ENCODE data around the gene PHF12.
"Not testable (repeated sequence)": the region's sequence is repeated elsewhere in the genome, so short reads cannot be mapped to it uniquely, and the experiment has no call there.

Gene PHF12

DNA sequence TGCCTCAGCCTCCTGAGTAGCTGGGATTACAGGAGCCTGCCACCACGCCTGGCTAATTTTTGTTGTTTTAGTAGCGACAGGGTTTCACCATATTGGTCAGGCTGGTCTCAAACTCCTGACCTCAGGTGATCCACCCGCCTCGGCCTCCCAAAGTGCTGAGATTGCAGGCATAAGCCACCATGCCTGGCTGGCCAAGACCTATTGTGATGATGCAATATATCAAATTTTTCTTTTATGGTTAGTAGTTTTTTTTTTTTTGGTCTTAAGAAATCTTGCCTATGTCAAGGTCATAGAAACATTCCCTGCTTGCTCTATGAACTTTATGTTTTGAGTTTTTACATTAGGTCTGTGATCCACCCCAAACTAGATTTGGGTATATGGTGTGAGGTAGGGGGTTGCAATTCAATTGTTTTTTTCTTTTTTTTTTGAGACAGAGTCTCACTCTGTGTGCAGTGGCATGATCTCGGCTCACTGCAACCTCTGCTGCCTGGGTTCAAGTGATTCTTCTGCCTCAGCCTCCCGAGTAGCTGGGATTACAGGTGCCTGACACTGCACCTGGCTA is 74.1 kb downstream of the PHF12 start:
- H3K27ac ChIP-seq (ENCODE audit: low read depth, low read length); H3K27me3 ChIP-seq (ENCODE audit: control insufficient read depth, insufficient read depth, low read length); H3K4me3 ChIP-seq (ENCODE audit: low read length); H3K4me1 ChIP-seq (ENCODE audit: control insufficient read depth, insufficient read depth, low read length); H3K9ac ChIP-seq (ENCODE audit: low read length): not testable (repeated sequence)
- peaks cover 32% of the 10 kb centered on the region for H3K36me3 ChIP-seq (ENCODE audit: control insufficient read depth, insufficient read depth, low read length)

DNA sequence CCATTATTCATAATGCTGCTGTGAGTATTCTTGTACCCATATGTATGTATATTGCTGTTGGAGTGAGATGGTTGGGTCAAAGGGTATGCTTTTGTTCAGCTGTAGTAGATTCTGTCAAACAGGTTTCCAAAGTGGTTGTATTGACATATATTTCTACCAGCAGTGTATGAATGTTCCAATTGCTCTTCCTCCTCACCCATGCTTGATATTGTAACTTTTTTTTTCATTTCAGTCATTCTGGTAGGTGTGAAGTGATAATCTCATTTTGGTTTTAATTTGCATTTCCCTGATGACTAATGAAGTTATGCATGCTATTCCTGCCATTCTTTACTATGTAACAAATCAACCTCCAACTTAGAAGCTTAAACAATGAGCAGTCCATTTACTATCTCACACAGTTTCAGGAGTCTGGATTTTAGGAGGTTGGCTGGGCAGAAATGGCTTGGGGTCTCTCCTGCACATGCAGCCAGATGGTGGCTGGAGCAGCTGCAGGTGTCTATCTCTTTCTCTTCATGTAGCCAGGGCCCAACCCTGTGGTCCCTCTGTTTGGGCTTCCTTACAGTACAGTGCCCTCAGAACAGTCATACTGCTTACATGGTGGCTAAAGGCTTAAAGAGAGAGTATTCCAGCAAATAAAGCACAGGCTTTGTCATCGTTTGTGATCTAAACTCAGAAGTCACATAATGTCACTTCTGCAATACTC is 75.3 kb downstream of the PHF12 start:
- H3K4me3 ChIP-seq (ENCODE audit: low read length) = no peak overlapping the region

DNA sequence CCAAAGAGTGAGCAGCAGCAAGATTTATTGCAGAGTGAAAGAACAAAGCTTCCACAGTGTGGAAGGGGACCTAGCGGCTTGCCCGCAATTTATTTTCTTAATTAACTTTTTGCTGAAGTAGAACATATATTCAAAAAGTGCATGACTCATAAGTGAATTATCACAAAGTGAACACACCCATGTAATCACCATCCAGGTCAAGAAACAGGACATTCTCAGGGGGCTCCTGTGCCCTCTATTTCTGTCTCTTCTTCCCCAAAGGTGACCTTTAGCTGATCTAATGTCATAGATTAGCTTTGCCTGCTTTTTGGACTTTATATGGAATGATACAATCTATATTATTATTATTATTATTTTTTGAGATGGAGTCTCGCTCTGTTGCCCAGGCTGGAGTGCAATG is 76.6 kb downstream of the PHF12 start:
- Histone ChIP-seq H3K27ac (ENCODE audit: low read depth, low read length) (no peak overlapping the region), H3K9ac (ENCODE audit: low read length) (no peak overlapping the region), H3K4me3 (ENCODE audit: low read length) (no peak overlapping the region), H3K4me1 (ENCODE audit: control insufficient read depth, insufficient read depth, low read length) (no peaks in the 10 kb centered on the region), H3K36me3 (ENCODE audit: control insufficient read depth, insufficient read depth, low read length) (peaks cover 8% of the 10 kb centered on the region), H3K27me3 (ENCODE audit: control insufficient read depth, insufficient read depth, low read length) (no peaks in the 10 kb centered on the region)

More for the DNA sequence above, 75.3 kb downstream of the PHF12 start:
- Histone ChIP-seq H3K27me3 (ENCODE audit: control insufficient read depth, insufficient read depth, low read length) (no peaks in the 10 kb centered on the region), H3K36me3 (ENCODE audit: control insufficient read depth, insufficient read depth, low read length) (peaks cover 21% of the 10 kb centered on the region), H3K4me1 (ENCODE audit: control insufficient read depth, insufficient read depth, low read length) (no peaks in the 10 kb centered on the region), H3K9ac (ENCODE audit: low read length) (no peak overlapping the region), H3K27ac (ENCODE audit: low read depth, low read length) (no peak overlapping the region)

DNA sequence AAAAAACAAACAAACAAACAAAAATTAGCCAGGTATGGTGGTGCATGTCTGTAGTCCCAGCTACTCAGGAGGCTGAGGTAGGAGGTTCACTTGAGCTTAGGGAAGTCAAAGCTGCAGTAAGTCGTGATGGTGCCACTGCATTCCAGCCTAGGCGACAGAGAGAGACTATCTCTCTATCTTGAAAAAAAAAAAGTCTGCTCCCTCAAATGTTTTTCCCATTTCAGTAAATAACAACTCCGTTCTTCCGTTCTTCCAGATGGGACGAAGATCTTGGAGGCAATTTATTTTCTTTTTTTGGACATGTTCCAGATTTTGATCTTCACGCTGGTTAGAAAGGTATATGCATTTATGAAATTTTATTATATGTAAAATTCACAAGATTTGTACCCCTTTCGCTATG is 77.5 kb downstream of the PHF12 start:
- H3K27me3 ChIP-seq (ENCODE audit: control insufficient read depth, insufficient read depth, low read length) = no peaks in the 10 kb centered on the region
- H3K27ac ChIP-seq (ENCODE audit: low read depth, low read length) = no peak overlapping the region
- H3K9ac ChIP-seq (ENCODE audit: low read length) = no peak overlapping the region
- H3K4me1 ChIP-seq (ENCODE audit: control insufficient read depth, insufficient read depth, low read length) = no peaks in the 10 kb centered on the region
- no peaks in the 10 kb centered on the region for H3K36me3 ChIP-seq (ENCODE audit: control insufficient read depth, insufficient read depth, low read length)
- H3K4me3 ChIP-seq (ENCODE audit: low read length) = no peak overlapping the region

DNA sequence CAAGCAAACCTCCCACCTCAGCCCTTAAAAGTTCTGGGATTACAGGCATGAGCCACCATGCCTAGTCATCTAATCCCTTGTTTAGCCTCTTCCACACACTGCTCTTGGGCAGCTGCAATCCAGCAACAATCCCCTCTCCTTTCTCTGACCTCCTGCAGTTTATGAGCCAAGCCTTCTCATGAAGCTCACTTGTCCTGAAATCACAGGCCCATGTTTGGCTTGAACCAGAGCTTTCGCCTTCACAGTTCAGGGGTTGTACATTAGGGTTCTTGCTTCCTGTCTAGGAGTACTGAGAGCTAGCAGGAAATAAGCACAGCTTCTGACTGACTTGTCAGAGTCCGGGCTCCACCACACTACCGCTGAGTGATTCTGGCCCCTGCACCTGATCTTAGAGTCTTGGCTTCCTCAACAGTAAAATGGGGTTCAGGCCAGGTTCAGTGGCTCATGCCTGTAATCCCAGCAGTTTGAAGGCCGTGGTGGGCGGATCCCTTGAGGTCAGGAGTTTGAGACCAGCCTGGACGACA is 80.2 kb downstream of the PHF12 start:
- H3K27ac ChIP-seq (ENCODE audit: low read depth, low read length) = no peak overlapping the region

DNA sequence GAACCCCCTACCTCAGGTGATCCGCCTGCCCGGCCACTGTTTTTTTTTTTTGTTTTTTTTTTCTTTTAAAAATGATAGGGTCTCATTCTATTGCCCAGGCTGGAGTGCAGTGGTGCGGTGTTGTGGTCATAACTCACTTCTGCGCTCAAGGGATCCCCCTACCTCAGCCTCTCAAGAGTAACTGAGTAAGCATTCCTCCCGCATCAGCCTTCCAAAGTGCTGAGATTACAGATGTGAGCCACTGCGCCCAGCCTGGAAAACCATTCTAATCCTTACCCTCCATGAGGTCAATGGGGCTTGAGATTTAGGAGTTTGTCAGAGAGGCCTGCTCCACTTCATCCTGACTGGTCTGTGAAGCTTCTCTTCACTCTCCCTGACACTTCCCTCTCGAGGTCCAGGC is 84.0 kb downstream of the PHF12 start:
- Histone ChIP-seq H3K9ac (ENCODE audit: low read length) (no peak overlapping the region), H3K27ac (ENCODE audit: low read depth, low read length) (no peak overlapping the region), H3K4me1 (ENCODE audit: control insufficient read depth, insufficient read depth, low read length) (no peaks in the 10 kb centered on the region), H3K27me3 (ENCODE audit: control insufficient read depth, insufficient read depth, low read length) (no peaks in the 10 kb centered on the region), H3K36me3 (ENCODE audit: control insufficient read depth, insufficient read depth, low read length) (no peaks in the 10 kb centered on the region), H3K4me3 (ENCODE audit: low read length) (no peak overlapping the region)

More for the DNA sequence above, 80.2 kb downstream of the PHF12 start:
- Histone ChIP-seq H3K4me1 (ENCODE audit: control insufficient read depth, insufficient read depth, low read length) (no peaks in the 10 kb centered on the region), H3K9ac (ENCODE audit: low read length) (no peak overlapping the region), H3K36me3 (ENCODE audit: control insufficient read depth, insufficient read depth, low read length) (no peaks in the 10 kb centered on the region), H3K27me3 (ENCODE audit: control insufficient read depth, insufficient read depth, low read length) (no peaks in the 10 kb centered on the region), H3K4me3 (ENCODE audit: low read length) (no peak overlapping the region)

DNA sequence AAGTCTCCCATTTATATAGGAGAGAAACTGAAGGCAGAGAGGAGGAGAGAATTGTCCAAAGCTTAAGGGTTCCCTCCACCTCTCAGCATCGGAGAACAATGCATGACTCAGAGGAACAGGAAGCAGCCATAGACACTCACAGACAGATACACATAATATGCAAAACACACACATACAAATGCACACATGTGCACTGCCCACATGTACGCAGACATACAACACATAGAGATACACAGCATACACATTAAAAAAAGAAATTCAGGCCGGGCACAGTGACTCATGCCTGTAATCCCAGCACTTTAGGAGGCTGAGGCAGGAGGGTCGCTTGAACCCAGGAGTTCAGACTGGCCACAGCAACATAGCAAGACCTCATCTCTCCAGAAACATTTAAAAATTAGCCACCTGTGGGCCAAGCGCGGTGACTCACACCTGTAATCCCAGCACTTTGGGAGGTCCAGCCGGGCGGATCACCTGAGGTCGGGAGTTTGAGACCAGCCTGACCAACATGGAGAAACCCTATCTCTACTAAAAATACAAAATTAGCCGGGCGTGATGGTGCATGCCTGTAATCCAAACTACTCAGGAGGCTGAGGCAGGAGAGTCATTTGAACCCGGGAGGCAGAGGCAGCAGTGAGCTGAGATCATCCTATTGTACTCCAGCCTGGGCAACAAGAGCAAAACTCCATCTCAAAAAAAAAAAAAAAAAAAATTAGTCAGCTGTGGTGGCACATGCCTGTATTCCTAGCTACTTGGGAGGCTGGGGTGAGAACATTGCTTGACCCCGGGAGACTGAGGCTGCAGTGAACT is 85.2 kb downstream of the PHF12 start:
- Histone ChIP-seq H3K4me3 (ENCODE audit: low read length) (no peak overlapping the region), H3K27me3 (ENCODE audit: control insufficient read depth, insufficient read depth, low read length) (no peaks in the 10 kb centered on the region), H3K27ac (ENCODE audit: low read depth, low read length) (no peak overlapping the region), H3K4me1 (ENCODE audit: control insufficient read depth, insufficient read depth, low read length) (no peaks in the 10 kb centered on the region), H3K9ac (ENCODE audit: low read length) (no peak overlapping the region), H3K36me3 (ENCODE audit: control insufficient read depth, insufficient read depth, low read length) (peaks cover 4% of the 10 kb centered on the region)

DNA sequence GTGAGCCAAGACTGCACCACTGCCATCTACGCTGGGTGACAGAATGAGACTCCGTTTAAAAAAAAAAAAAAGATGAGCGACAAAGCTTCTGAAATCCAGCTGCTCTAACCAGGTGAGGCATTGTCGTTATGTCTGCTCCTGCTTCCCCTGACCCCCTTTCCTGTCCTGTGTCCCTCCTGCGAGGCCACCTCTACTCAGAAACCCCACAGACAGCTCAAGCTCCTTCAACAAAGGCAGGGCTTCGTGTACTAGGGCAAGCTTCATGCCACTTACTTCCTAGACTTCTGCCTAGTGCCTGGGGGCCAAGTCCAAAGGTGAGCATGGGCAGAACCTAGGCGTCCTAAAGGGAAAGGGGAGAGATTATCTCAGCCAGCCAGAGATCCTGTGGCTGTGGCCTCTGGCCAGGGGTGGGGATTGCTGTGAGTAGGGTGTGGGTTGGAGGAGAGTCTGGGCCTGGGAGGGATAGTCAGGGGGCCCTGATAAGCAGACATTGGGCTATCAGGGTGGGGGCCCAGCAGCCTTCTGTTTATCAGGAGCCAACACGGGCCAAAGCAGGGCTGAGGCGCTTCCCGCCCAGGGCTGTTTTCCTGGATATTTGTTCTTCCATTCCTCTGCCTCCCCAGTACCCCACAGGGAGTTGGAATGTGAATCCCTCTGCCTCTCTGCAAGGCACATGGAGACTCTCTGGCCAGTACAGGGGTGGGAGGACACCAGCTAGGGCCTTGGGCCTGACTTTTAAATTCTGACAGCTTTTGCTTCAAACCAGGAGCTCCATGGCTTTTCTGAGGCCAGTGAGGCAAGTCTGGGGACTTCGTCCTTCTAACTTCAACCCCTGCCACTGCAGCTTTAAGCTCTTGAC is 86.1 kb downstream of the PHF12 start:
- Histone ChIP-seq H3K27ac (ENCODE audit: low read depth, low read length) (no peak overlapping the region), H3K4me1 (ENCODE audit: control insufficient read depth, insufficient read depth, low read length) (no peaks in the 10 kb centered on the region), H3K4me3 (ENCODE audit: low read length) (no peak overlapping the region), H3K36me3 (ENCODE audit: control insufficient read depth, insufficient read depth, low read length) (peaks cover 9% of the 10 kb centered on the region), H3K9ac (ENCODE audit: low read length) (no peak overlapping the region), H3K27me3 (ENCODE audit: control insufficient read depth, insufficient read depth, low read length) (no peaks in the 10 kb centered on the region)

DNA sequence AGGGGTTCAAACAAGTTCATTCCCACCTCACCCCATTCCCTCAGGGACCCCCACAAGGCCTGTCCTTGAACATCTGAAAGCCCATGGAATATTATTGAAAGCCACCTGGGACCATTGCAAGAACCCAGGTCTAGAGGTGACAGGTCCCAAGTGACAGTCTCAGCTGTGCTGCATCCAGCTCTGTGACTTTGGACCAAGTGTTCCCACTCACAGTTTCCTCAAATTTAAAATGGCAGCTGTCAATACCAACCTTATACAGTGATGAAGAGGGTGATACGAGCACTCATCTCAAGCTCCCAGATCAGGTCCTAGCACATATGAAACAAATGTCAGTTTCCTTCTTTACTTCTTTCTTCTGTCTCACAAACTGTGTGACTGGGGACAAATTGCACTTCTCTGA is 87.4 kb downstream of the PHF12 start:
- peaks cover 9% of the 10 kb centered on the region for H3K36me3 ChIP-seq (ENCODE audit: control insufficient read depth, insufficient read depth, low read length)
- H3K4me1 ChIP-seq (ENCODE audit: control insufficient read depth, insufficient read depth, low read length) = no peaks in the 10 kb centered on the region
- H3K9ac ChIP-seq (ENCODE audit: low read length) = no peak overlapping the region
- H3K27ac ChIP-seq (ENCODE audit: low read depth, low read length) = no peak overlapping the region
- no peaks in the 10 kb centered on the region for H3K27me3 ChIP-seq (ENCODE audit: control insufficient read depth, insufficient read depth, low read length)
- H3K4me3 ChIP-seq (ENCODE audit: low read length) = no peak overlapping the region

DNA sequence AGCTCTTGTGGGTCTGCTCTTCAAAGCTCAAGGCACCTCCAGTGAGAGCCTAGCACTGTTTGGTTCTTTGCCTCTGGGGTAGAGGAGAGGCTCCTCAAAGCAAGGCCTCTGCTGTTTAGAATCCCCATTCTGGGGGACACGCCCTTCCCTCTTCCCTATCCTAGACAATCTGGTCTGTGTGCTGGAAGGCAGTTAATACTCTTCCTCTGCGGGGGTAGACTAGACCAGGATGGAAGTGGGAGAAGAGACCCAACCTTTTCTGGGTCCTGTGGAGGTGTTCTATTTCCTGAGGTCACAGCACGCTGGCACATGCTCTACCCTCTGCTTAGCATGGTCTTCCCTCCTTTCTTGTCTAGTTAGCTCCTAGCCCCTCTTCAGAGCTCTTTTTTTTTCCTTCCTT is 88.8 kb downstream of the PHF12 start:
- Histone ChIP-seq H3K36me3 (ENCODE audit: control insufficient read depth, insufficient read depth, low read length) (peaks cover 19% of the 10 kb centered on the region), H3K27ac (ENCODE audit: low read depth, low read length) (no peak overlapping the region), H3K9ac (ENCODE audit: low read length) (no peak overlapping the region), H3K4me3 (ENCODE audit: low read length) (no peak overlapping the region), H3K4me1 (ENCODE audit: control insufficient read depth, insufficient read depth, low read length) (no peaks in the 10 kb centered on the region), H3K27me3 (ENCODE audit: control insufficient read depth, insufficient read depth, low read length) (no peaks in the 10 kb centered on the region)

DNA sequence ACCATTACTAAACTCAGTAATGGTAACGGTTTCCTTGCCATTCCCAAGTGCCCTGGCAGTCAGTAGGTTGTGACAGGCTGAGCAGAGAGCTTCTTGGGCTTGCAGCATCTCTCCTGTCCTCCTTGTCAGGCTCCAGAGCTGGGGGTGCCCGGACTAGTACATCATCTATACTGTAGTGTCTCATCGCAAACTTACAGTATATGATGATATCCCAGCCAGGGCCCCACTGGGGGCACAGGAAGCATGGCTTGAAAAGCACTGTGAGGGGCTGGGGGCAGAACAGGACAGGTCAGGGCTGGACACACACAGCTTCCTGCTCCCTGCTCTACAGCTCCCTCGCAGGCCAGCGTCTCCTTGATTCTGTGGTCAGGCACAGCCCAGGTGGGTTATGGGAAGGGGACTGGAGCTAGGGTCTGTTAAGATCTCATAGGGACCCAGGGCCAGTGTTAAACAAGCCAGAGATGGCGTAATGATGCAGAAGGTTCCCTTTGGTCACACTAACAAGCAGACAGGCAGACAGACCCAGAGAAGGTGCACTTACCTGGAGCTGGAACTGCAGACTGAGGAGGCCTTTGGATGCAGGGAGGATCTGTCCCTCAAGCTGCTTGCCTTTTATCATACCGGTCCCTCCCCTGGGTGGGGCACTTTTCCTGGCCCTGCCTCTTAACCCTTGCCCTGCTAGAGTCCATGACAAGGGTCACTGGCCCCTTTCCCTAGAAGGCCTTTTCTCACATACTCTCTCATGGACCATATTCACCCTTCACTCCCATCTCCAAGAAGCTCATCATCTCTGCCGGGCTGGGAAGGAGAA is 89.7 kb downstream of the PHF12 start:
- H3K4me1 ChIP-seq (ENCODE audit: control insufficient read depth, insufficient read depth, low read length) = no peaks in the 10 kb centered on the region
- peaks cover 19% of the 10 kb centered on the region for H3K36me3 ChIP-seq (ENCODE audit: control insufficient read depth, insufficient read depth, low read length)
- no peak overlapping the region for H3K27ac ChIP-seq (ENCODE audit: low read depth, low read length)
- no peaks in the 10 kb centered on the region for H3K27me3 ChIP-seq (ENCODE audit: control insufficient read depth, insufficient read depth, low read length)
- no peak overlapping the region for H3K9ac ChIP-seq (ENCODE audit: low read length)
- no peak overlapping the region for H3K4me3 ChIP-seq (ENCODE audit: low read length)
